ENCODE measurements around the gene MAGI2. TPM values are rescaled to one million over a fixed set of nuclear protein-coding genes. Genes with fewer than 3 reads are reported as not detected.

The MAGI2 gene
- polyA plus RNA-seq, 3 donors: 0.03 to 0.11 TPM; not detected in 1

GRCh38 chr7:78226059-78226719, 1227.3 kb downstream of the MAGI2 start:
- no peak overlapping the region for H3K27ac Mint-ChIP-seq
- no peaks in the 10 kb centered on the region for H3K36me3 Mint-ChIP-seq
- Histone ChIP-seq H2AFZ (ENCODE audit: insufficient read depth, low read depth, low read length, poor library complexity, severe bottlenecking) (no peak overlapping the region), H4K20me1 (ENCODE audit: insufficient read depth, low read length) (no peaks in the 10 kb centered on the region), H3K27ac (ENCODE audit: low read depth in 1 of 2, low read length in 2 of 2) (no peak overlapping the region), H3K9ac (ENCODE audit: insufficient read depth, low read length, poor library complexity, severe bottlenecking) (no peak overlapping the region), H3K9me3 (replicated peaks in 1 of 2; ENCODE audit: control insufficient read depth in 1 of 2, insufficient read depth in 1 of 2, low read length in 2 of 2) (peaks cover 0 to 3% of the 10 kb centered on the region in 2 donors), H3K79me2 (ENCODE audit: insufficient read depth, low read length) (no peaks in the 10 kb centered on the region), H3K27me3 (ENCODE audit: control insufficient read depth in 2 of 2, insufficient read depth in 2 of 2, low read length in 2 of 2) (no peaks in the 10 kb centered on the region), H3K4me1 (ENCODE audit: control insufficient read depth in 1 of 2, insufficient read depth in 2 of 2, low read length in 2 of 2) (no peaks in the 10 kb centered on the region), H3K4me3 (replicated peaks in 1 of 3; ENCODE audit: low read depth in 2 of 3, low read length in 3 of 3) (no peak overlapping the region), H3K4me2 (replicated peaks; ENCODE audit: extremely low read depth, low read length, poor library complexity, severe bottlenecking) (no peak overlapping the region), H3K36me3 (replicated peaks in 1 of 2; ENCODE audit: control insufficient read depth in 1 of 2, insufficient read depth in 2 of 2, low read length in 2 of 2) (no peaks in the 10 kb centered on the region)
- no peak for DNase-seq
- TF ChIP-seq CTCF (IDR thresholded peaks at IDR 0.05): no peak
- H3K27me3 Mint-ChIP-seq (ENCODE audit: low read depth in 3 of 3): peaks cover 0 to 3% (median 2%) of the 10 kb centered on the region in 3 donors
- H3K4me3 Mint-ChIP-seq: no peak overlapping the region
- peaks cover 0 to 1% (median 0%) of the 10 kb centered on the region in 7 donors for H3K9me3 Mint-ChIP-seq
- intact Hi-C loops (cut with micrococcal nuclease): no loop called here
- 100% methylated on average over 5 of the region's 9 CpGs for WGBS (ENCODE audit: insufficient coverage)
- H3K4me1 Mint-ChIP-seq: no peaks in the 10 kb centered on the region

DNA sequence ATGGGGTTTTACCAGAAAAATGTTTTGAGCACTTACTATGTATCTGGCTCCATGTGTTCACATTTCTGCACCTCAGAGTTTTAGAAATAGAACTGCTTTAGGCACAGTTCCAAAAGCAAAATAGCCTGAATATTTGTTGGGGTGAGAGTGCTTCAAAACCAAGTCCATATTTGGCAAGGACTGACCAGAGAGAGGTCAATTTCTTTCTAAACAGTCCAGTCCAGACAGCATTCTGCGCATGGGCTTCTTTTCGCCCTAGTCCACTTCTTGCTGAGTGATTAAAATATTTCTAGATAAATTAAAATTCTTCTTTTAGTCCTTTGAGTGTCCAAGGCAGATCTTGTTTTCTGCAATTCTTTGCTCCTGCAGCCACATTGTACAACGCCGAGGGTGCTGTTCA, 1227.9 kb downstream of the MAGI2 start:
- no peak overlapping the region for H3K4me3 ChIP-seq (replicated peaks in 1 of 3; ENCODE audit: low read depth in 2 of 3, low read length in 3 of 3)
- H4K20me1 ChIP-seq (ENCODE audit: insufficient read depth, low read length): no peaks in the 10 kb centered on the region
- TF ChIP-seq CTCF (IDR thresholded peaks at IDR 0.05): no peak
- H3K4me2 ChIP-seq (replicated peaks; ENCODE audit: extremely low read depth, low read length, poor library complexity, severe bottlenecking): no peak overlapping the region
- no peaks in the 10 kb centered on the region for H3K4me1 ChIP-seq (ENCODE audit: control insufficient read depth in 1 of 2, insufficient read depth in 2 of 2, low read length in 2 of 2)
- H3K36me3 Mint-ChIP-seq: no peaks in the 10 kb centered on the region
- no peaks in the 10 kb centered on the region for H3K36me3 ChIP-seq (replicated peaks in 1 of 2; ENCODE audit: control insufficient read depth in 1 of 2, insufficient read depth in 2 of 2, low read length in 2 of 2)
- peaks cover 0 to 3% of the 10 kb centered on the region in 2 donors for H3K9me3 ChIP-seq (replicated peaks in 1 of 2; ENCODE audit: control insufficient read depth in 1 of 2, insufficient read depth in 1 of 2, low read length in 2 of 2)
- H3K27me3 ChIP-seq (ENCODE audit: control insufficient read depth in 2 of 2, insufficient read depth in 2 of 2, low read length in 2 of 2): no peaks in the 10 kb centered on the region
- no peak for DNase-seq
- H2AFZ ChIP-seq (ENCODE audit: insufficient read depth, low read depth, low read length, poor library complexity, severe bottlenecking): no peak overlapping the region
- no peaks in the 10 kb centered on the region for H3K4me1 Mint-ChIP-seq
- H3K9me3 Mint-ChIP-seq: peaks cover 0 to 3% (median 0%) of the 10 kb centered on the region in 7 donors
- H3K4me3 Mint-ChIP-seq: no peak overlapping the region
- intact Hi-C loops (cut with micrococcal nuclease): no loop called here
- no peak overlapping the region for H3K27ac ChIP-seq (ENCODE audit: low read depth in 1 of 2, low read length in 2 of 2)
- peaks cover 0 to 2% (median 1%) of the 10 kb centered on the region in 3 donors for H3K27me3 Mint-ChIP-seq (ENCODE audit: low read depth in 3 of 3)
- H3K79me2 ChIP-seq (ENCODE audit: insufficient read depth, low read length): no peaks in the 10 kb centered on the region
- H3K9ac ChIP-seq (ENCODE audit: insufficient read depth, low read length, poor library complexity, severe bottlenecking): no peak overlapping the region
- H3K27ac Mint-ChIP-seq: no peak overlapping the region
- WGBS (ENCODE audit: insufficient coverage): no CpG with 5 or more reads among the region's 4 CpGs

Measured in CD14-positive monocyte (primary cell).